ENCODE data around the gene KLHL29. TPM values are rescaled to one million over a fixed set of nuclear protein-coding genes. Genes with fewer than 3 reads are reported as not detected.

Gene KLHL29
- total RNA-seq, 2 donors from 2014 or later: 2.0 to 2.9 TPM

DNA sequence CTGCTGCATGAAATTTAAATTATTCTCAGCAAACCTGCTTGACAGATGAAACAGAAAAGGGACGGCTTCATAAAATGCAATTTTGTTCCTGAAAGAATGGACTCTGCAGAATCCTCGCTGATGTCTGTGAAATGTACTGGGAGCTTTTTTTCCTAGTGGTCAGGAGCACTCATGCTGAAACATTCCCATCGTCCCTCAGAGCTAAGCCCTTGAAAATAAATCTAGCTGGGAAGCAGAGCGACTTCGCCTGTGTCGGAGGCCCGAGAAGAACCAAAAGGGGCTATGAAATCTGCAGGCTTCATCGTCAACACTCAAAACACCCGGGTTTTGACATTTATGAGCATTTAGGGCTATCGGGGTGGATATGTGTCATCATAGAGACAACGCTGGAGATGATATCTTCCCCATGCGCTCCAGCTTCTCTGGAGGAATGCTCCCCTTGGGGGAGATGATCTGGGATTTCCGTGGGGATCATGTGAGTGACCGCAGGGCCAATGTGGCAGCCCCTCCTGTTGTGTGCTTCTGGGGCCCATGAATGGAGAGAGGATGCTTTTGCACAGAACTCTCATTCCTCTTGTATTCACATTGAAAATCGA is 182.3 kb downstream of the KLHL29 start:
- intact Hi-C loops (cut with DNase I): loop anchor here (10.0 kb wide), 1 partner anchor 182 kb away; the partner anchor contains the start of gene KLHL29
- Histone ChIP-seq H3K36me3 (no peaks in the 10 kb centered on the region), H3K27ac (no peak overlapping the region), H3K4me1 (no peaks in the 10 kb centered on the region), H3K9ac (ENCODE audit: low read depth in 2 of 2, low read length in 2 of 2) (no peak overlapping the region), H3K27me3 (no peaks in the 10 kb centered on the region), H3K4me3 (no peak overlapping the region), H3K9me3 (no peaks in the 10 kb centered on the region)
- TF ChIP-seq, protein P1, sequence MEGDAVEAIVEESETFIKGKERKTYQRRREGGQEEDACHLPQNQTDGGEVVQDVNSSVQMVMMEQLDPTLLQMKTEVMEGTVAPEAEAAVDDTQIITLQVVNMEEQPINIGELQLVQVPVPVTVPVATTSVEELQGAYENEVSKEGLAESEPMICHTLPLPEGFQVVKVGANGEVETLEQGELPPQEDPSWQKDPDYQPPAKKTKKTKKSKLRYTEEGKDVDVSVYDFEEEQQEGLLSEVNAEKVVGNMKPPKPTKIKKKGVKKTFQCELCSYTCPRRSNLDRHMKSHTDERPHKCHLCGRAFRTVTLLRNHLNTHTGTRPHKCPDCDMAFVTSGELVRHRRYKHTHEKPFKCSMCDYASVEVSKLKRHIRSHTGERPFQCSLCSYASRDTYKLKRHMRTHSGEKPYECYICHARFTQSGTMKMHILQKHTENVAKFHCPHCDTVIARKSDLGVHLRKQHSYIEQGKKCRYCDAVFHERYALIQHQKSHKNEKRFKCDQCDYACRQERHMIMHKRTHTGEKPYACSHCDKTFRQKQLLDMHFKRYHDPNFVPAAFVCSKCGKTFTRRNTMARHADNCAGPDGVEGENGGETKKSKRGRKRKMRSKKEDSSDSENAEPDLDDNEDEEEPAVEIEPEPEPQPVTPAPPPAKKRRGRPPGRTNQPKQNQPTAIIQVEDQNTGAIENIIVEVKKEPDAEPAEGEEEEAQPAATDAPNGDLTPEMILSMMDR (IDR thresholded peaks at IDR 0.05): no peak
- DNase-seq: no peak

DNA sequence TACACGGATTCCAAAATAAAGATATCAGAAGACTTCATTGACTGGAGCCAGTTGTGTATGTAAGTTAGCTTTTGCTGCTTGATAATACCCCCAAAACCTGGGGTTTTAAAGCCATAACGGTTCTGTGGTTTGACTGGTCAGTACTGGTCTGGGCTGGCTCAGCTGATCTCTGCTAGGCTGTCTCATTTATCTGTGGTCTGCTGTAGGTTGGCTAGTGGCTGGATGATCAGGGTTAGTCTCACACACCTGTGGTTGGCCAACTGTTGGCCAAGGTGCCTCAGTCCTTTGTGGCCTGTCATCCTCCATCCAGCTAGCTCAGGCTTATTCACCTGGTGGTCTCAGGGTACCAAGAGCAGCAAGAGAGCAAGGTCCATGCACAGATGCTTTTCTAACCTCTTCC is 183.2 kb downstream of the KLHL29 start:
- Histone ChIP-seq H3K27ac (no peak overlapping the region), H3K4me1 (no peaks in the 10 kb centered on the region), H3K4me3 (no peak overlapping the region), H3K9ac (ENCODE audit: low read depth in 2 of 2, low read length in 2 of 2) (no peak overlapping the region), H3K9me3 (no peaks in the 10 kb centered on the region), H3K36me3 (no peaks in the 10 kb centered on the region), H3K27me3 (no peaks in the 10 kb centered on the region)
- intact Hi-C loops (cut with DNase I): loop anchor here (10.0 kb wide), 1 partner anchor 183 kb away; the partner anchor contains the start of gene KLHL29
- DNase-seq: no peak
- TF ChIP-seq, protein P1 (IDR thresholded peaks at IDR 0.05): no peak

DNA sequence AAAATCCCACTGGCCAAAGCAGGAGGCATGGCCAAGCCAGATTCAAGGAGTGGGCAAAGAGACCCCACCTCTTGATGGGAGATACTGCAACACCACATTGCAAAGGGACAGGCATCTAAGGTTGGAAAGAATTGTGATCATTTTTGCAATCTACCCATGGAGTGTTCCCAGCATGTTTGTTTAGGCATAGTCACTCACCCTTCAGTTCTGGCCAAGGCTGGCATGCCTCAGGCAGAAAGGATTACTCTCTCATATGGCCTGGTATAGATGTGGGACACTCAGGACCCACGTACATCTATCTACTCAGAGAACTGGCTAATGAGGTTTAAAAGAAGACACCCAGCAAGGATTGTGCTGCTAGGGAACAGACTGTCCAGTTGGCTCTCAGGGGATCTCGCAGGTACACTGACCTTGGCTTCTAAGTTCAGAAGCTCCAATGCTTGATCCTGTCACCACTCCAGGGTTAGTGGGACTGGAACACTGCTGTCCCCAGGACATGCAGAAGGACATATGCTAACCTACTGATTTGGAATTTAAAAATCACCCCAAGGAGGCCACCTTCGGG is 183.7 kb downstream of the KLHL29 start:
- intact Hi-C loops (cut with DNase I): loop anchor here (10.0 kb wide), 1 partner anchor 184 kb away; the partner anchor contains the start of gene KLHL29
- Histone ChIP-seq H3K9me3 (no peaks in the 10 kb centered on the region), H3K36me3 (no peaks in the 10 kb centered on the region), H3K27me3 (no peaks in the 10 kb centered on the region), H3K9ac (ENCODE audit: low read depth in 2 of 2, low read length in 2 of 2) (no peak overlapping the region), H3K4me3 (no peak overlapping the region), H3K4me1 (no peaks in the 10 kb centered on the region), H3K27ac (no peak overlapping the region)
- no peak for DNase-seq
- TF ChIP-seq, protein P1 (IDR thresholded peaks at IDR 0.05): no peak

DNA sequence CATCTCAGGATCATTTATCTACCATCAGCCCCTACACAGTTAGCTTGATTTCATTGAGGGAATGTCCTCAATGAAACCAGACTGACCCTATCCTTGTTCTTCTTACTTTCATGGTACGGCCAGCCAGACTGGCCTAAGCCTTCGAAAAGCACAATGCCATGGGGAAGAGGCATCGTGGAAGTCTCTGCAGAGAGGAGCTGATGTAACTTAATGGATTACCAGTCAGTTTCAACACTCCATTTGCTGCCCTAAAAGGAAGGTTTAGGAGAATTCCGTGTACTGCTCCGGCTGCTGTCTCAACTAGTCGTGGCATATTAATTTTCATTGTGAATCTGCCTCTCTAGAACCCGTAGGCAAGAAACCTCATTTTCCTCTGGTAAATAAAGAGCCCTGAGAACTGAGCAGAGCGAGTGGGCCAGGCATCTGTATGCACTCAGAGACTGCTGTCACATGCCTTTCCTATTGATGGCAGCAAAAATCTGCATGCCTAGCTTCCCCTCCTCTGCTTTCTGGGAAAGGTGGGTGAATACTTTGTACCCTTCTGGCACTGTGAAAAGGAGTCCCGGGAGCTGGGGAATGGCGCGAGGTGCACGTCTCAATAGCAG is 184.9 kb downstream of the KLHL29 start:
- H3K27me3 ChIP-seq: no peaks in the 10 kb centered on the region
- no peaks in the 10 kb centered on the region for H3K9me3 ChIP-seq
- H3K9ac ChIP-seq (ENCODE audit: low read depth in 2 of 2, low read length in 2 of 2): no peak overlapping the region
- intact Hi-C loops (cut with DNase I): loop anchor here (10.0 kb wide), 1 partner anchor 185 kb away; the partner anchor contains the start of gene KLHL29
- no peak overlapping the region for H3K4me3 ChIP-seq
- no peaks in the 10 kb centered on the region for H3K4me1 ChIP-seq
- H3K36me3 ChIP-seq: no peaks in the 10 kb centered on the region
- no peak overlapping the region for H3K27ac ChIP-seq
- DNase-seq: no peak
- TF ChIP-seq, protein P1 (IDR thresholded peaks at IDR 0.05): no peak

DNA sequence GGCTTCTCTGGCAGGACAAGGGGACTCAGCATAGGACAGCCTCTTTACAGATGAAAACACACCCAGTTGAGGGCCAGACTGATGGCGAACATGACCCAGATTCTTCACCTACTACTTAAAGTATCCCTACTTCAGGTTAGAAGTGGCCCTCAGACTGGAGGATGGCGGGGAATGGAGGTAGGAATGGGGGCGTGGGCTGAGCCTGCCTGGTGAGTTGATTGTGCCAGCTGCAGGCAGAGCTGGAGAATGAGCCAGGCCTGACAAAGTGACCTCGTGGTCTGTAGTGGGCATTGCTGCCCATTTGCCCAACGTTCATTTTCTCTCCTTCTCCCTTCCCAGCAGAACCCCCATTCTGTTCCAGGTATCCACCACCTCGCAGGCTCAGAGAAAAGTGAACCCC is 186.1 kb downstream of the KLHL29 start:
- DNase-seq: no peak
- H3K36me3 ChIP-seq: no peaks in the 10 kb centered on the region
- no peak overlapping the region for H3K9ac ChIP-seq (ENCODE audit: low read depth in 2 of 2, low read length in 2 of 2)
- TF ChIP-seq, protein P1 (IDR thresholded peaks at IDR 0.05): no peak
- no peaks in the 10 kb centered on the region for H3K9me3 ChIP-seq
- intact Hi-C loops (cut with DNase I): no loop called here
- no peak overlapping the region for H3K27ac ChIP-seq
- H3K4me3 ChIP-seq: no peak overlapping the region
- H3K4me1 ChIP-seq: no peaks in the 10 kb centered on the region
- no peaks in the 10 kb centered on the region for H3K27me3 ChIP-seq

All from colonic mucosa (tissue), 4 donors.